ENCODE measurements around the gene PAPPA. TPM values are rescaled to one million over a fixed set of nuclear protein-coding genes. Genes with fewer than 3 reads are reported as not detected.

The PAPPA gene
- polyA plus RNA-seq, 2 donors = 0.98 to 1.1 TPM

GRCh38 chr9:116178481-116179211 lies 25.1 kb downstream of the PAPPA start:
- Histone ChIP-seq H3K27ac (ENCODE audit: low read depth in 2 of 2, low read length in 1 of 2) (no peak overlapping the region), H3K4me1 (ENCODE audit: control insufficient read depth in 2 of 2, insufficient read depth in 2 of 2, low read length in 1 of 2) (no peaks in the 10 kb centered on the region), H3K36me3 (ENCODE audit: control insufficient read depth in 2 of 2, insufficient read depth in 2 of 2, low read length in 1 of 2) (no peaks in the 10 kb centered on the region), H3K27me3 (ENCODE audit: control insufficient read depth in 1 of 2, insufficient read depth in 2 of 2, low read length in 2 of 2) (no peaks in the 10 kb centered on the region), H3K4me3 (ENCODE audit: low read depth in 1 of 2, low read length in 2 of 2) (no peak overlapping the region), H3K9me3 (ENCODE audit: control insufficient read depth in 2 of 2, insufficient read depth in 1 of 2, low read depth in 1 of 2, low read length in 1 of 2) (no peaks in the 10 kb centered on the region)
- 64% methylated on average over 3 of the region's 3 CpGs for WGBS, 2 donors

GRCh38 chr9:116179568-116179967 lies 26.0 kb downstream of the PAPPA start:
- 79% methylated on average over 4 of the region's 4 CpGs for WGBS, 2 donors
- Histone ChIP-seq H3K36me3 (ENCODE audit: control insufficient read depth in 2 of 2, insufficient read depth in 2 of 2, low read length in 1 of 2) (no peaks in the 10 kb centered on the region), H3K4me1 (ENCODE audit: control insufficient read depth in 2 of 2, insufficient read depth in 2 of 2, low read length in 1 of 2) (no peaks in the 10 kb centered on the region), H3K27ac (ENCODE audit: low read depth in 2 of 2, low read length in 1 of 2) (no peak overlapping the region), H3K9me3 (ENCODE audit: control insufficient read depth in 2 of 2, insufficient read depth in 1 of 2, low read depth in 1 of 2, low read length in 1 of 2) (no peaks in the 10 kb centered on the region), H3K4me3 (ENCODE audit: low read depth in 1 of 2, low read length in 2 of 2) (no peak overlapping the region), H3K27me3 (ENCODE audit: control insufficient read depth in 1 of 2, insufficient read depth in 2 of 2, low read length in 2 of 2) (no peaks in the 10 kb centered on the region)

- 55 to 65% methylated on average over 3 of the region's 3 CpGs for WGBS, 2 donors
- Histone ChIP-seq H3K27ac (ENCODE audit: low read depth in 2 of 2, low read length in 1 of 2) (no peak overlapping the region), H3K4me3 (ENCODE audit: low read depth in 1 of 2, low read length in 2 of 2) (no peak overlapping the region), H3K36me3 (ENCODE audit: control insufficient read depth in 2 of 2, insufficient read depth in 2 of 2, low read length in 1 of 2) (no peaks in the 10 kb centered on the region), H3K9me3 (ENCODE audit: control insufficient read depth in 2 of 2, insufficient read depth in 1 of 2, low read depth in 1 of 2, low read length in 1 of 2) (peaks cover 0 to under 1% of the 10 kb centered on the region in 2 donors), H3K27me3 (ENCODE audit: control insufficient read depth in 1 of 2, insufficient read depth in 2 of 2, low read length in 2 of 2) (no peaks in the 10 kb centered on the region), H3K4me1 (ENCODE audit: control insufficient read depth in 2 of 2, insufficient read depth in 2 of 2, low read length in 1 of 2) (no peaks in the 10 kb centered on the region)
These were observed 28.4 kb downstream of the PAPPA start for GRCh38 chr9:116181853-116182610.

GRCh38 chr9:116182876-116183275 lies 29.3 kb downstream of the PAPPA start:
- Histone ChIP-seq H3K9me3 (ENCODE audit: control insufficient read depth in 2 of 2, insufficient read depth in 1 of 2, low read depth in 1 of 2, low read length in 1 of 2) (peaks cover 0 to 6% of the 10 kb centered on the region in 2 donors), H3K36me3 (ENCODE audit: control insufficient read depth in 2 of 2, insufficient read depth in 2 of 2, low read length in 1 of 2) (peaks cover 0 to 6% of the 10 kb centered on the region in 2 donors), H3K4me1 (ENCODE audit: control insufficient read depth in 2 of 2, insufficient read depth in 2 of 2, low read length in 1 of 2) (no peaks in the 10 kb centered on the region), H3K27ac (ENCODE audit: low read depth in 2 of 2, low read length in 1 of 2) (no peak overlapping the region), H3K4me3 (ENCODE audit: low read depth in 1 of 2, low read length in 2 of 2) (no peak overlapping the region), H3K27me3 (ENCODE audit: control insufficient read depth in 1 of 2, insufficient read depth in 2 of 2, low read length in 2 of 2) (no peaks in the 10 kb centered on the region)
- 86 to 90% methylated on average over 5 of the region's 5 CpGs for WGBS, 2 donors

GRCh38 chr9:116187570-116188170 lies 34.1 kb downstream of the PAPPA start:
- Histone ChIP-seq H3K9me3 (ENCODE audit: control insufficient read depth in 2 of 2, insufficient read depth in 1 of 2, low read depth in 1 of 2, low read length in 1 of 2) (peaks cover 0 to 6% of the 10 kb centered on the region in 2 donors), H3K27ac (ENCODE audit: low read depth in 2 of 2, low read length in 1 of 2) (no peak overlapping the region), H3K4me1 (ENCODE audit: control insufficient read depth in 2 of 2, insufficient read depth in 2 of 2, low read length in 1 of 2) (no peaks in the 10 kb centered on the region), H3K36me3 (ENCODE audit: control insufficient read depth in 2 of 2, insufficient read depth in 2 of 2, low read length in 1 of 2) (peaks cover 0 to 6% of the 10 kb centered on the region in 2 donors), H3K4me3 (ENCODE audit: low read depth in 1 of 2, low read length in 2 of 2) (no peak overlapping the region), H3K27me3 (ENCODE audit: control insufficient read depth in 1 of 2, insufficient read depth in 2 of 2, low read length in 2 of 2) (no peaks in the 10 kb centered on the region)
- 95 to 97% methylated on average over 27 of the region's 27 CpGs for WGBS, 2 donors

- no peaks in the 10 kb centered on the region for H3K4me1 ChIP-seq (ENCODE audit: control insufficient read depth in 2 of 2, insufficient read depth in 2 of 2, low read length in 1 of 2)
- no peak overlapping the region for H3K4me3 ChIP-seq (ENCODE audit: low read depth in 1 of 2, low read length in 2 of 2)
- H3K27ac ChIP-seq (ENCODE audit: low read depth in 2 of 2, low read length in 1 of 2) = no peak overlapping the region
- no peaks in the 10 kb centered on the region for H3K27me3 ChIP-seq (ENCODE audit: control insufficient read depth in 1 of 2, insufficient read depth in 2 of 2, low read length in 2 of 2)
- H3K9me3 ChIP-seq (ENCODE audit: control insufficient read depth in 2 of 2, insufficient read depth in 1 of 2, low read depth in 1 of 2, low read length in 1 of 2) = peaks cover 0 to 6% of the 10 kb centered on the region in 2 donors
- WGBS, 2 donors = 55 to 61% methylated on average over 5 of the region's 5 CpGs
- peaks cover 0 to 6% of the 10 kb centered on the region in 2 donors for H3K36me3 ChIP-seq (ENCODE audit: control insufficient read depth in 2 of 2, insufficient read depth in 2 of 2, low read length in 1 of 2)
These were observed 36.1 kb downstream of the PAPPA start for GRCh38 chr9:116189683-116190082.

- H3K27ac ChIP-seq (ENCODE audit: low read depth in 2 of 2, low read length in 1 of 2) = no peak overlapping the region
- WGBS, 2 donors = 82% methylated on average over 6 of the region's 6 CpGs
These were observed 37.2 kb downstream of the PAPPA start for GRCh38 chr9:116190637-116191396.

GRCh38 chr9:116191576-116192415 lies 38.2 kb downstream of the PAPPA start:
- H3K9me3 ChIP-seq (ENCODE audit: control insufficient read depth in 2 of 2, insufficient read depth in 1 of 2, low read depth in 1 of 2, low read length in 1 of 2) = peaks cover 0 to 6% of the 10 kb centered on the region in 2 donors

More at GRCh38 chr9:116190637-116191396, 37.2 kb downstream of the PAPPA start:
- peaks cover 0 to 6% of the 10 kb centered on the region in 2 donors for H3K9me3 ChIP-seq (ENCODE audit: control insufficient read depth in 2 of 2, insufficient read depth in 1 of 2, low read depth in 1 of 2, low read length in 1 of 2)
- no peak overlapping the region for H3K4me3 ChIP-seq (ENCODE audit: low read depth in 1 of 2, low read length in 2 of 2)
- H3K36me3 ChIP-seq (ENCODE audit: control insufficient read depth in 2 of 2, insufficient read depth in 2 of 2, low read length in 1 of 2) = peaks cover 0 to 6% of the 10 kb centered on the region in 2 donors
- no peaks in the 10 kb centered on the region for H3K4me1 ChIP-seq (ENCODE audit: control insufficient read depth in 2 of 2, insufficient read depth in 2 of 2, low read length in 1 of 2)
- H3K27me3 ChIP-seq (ENCODE audit: control insufficient read depth in 1 of 2, insufficient read depth in 2 of 2, low read length in 2 of 2) = no peaks in the 10 kb centered on the region

More at GRCh38 chr9:116191576-116192415, 38.2 kb downstream of the PAPPA start:
- peaks cover 0 to 6% of the 10 kb centered on the region in 2 donors for H3K36me3 ChIP-seq (ENCODE audit: control insufficient read depth in 2 of 2, insufficient read depth in 2 of 2, low read length in 1 of 2)
- H3K27me3 ChIP-seq (ENCODE audit: control insufficient read depth in 1 of 2, insufficient read depth in 2 of 2, low read length in 2 of 2) = no peaks in the 10 kb centered on the region
- H3K27ac ChIP-seq (ENCODE audit: low read depth in 2 of 2, low read length in 1 of 2) = no peak overlapping the region
- H3K4me1 ChIP-seq (ENCODE audit: control insufficient read depth in 2 of 2, insufficient read depth in 2 of 2, low read length in 1 of 2) = no peaks in the 10 kb centered on the region
- no peak overlapping the region for H3K4me3 ChIP-seq (ENCODE audit: low read depth in 1 of 2, low read length in 2 of 2)
- 80 to 86% methylated on average over 2 of the region's 2 CpGs for WGBS, 2 donors

All from esophagus (tissue), 2 donors.